ENCODE data around the gene CNOT4. TPM values are rescaled to one million over a fixed set of nuclear protein-coding genes. Genes with fewer than 3 reads are reported as not detected.
"Not testable (repeated sequence)": the region's sequence is repeated elsewhere in the genome, so short reads cannot be mapped to it uniquely, and the experiment has no call there.

CNOT4 gene
- total RNA-seq, 1 experiment from 2014 or later: 26.0 TPM

GRCh38 chr7:135359615-135360014, 150.3 kb downstream of the CNOT4 start:
- H3K4me1 Mint-ChIP-seq (ENCODE audit: low read depth, unreplicated experiment): no peaks in the 10 kb centered on the region
- H3K4me3 Mint-ChIP-seq (ENCODE audit: low read depth, unreplicated experiment): no peak overlapping the region
- no peak for TF ChIP-seq CTCF (IDR thresholded peaks at IDR 0.05; ENCODE audit: unreplicated experiment)
- CTCF ChIA-PET: interaction anchor here (1.0 kb wide), 1 partner anchor 286 kb away, joined by 4 read pairs; no protein-coding TSS in a partner anchor
- no peak for DNase-seq
- H3K9me3 Mint-ChIP-seq (ENCODE audit: low read depth, unreplicated experiment): no peaks in the 10 kb centered on the region
- no TSS peak for BruUV-seq (replicated peaks)
- no peaks in the 10 kb centered on the region for H3K36me3 Mint-ChIP-seq (ENCODE audit: insufficient read depth, unreplicated experiment)
- no peaks in the 10 kb centered on the region for H3K27me3 Mint-ChIP-seq (ENCODE audit: unreplicated experiment)
- H3K27ac Mint-ChIP-seq (ENCODE audit: unreplicated experiment): no peak overlapping the region
- intact Hi-C loops (cut with micrococcal nuclease; ENCODE audit: unreplicated experiment): no loop called here

- Mint-ChIP-seq H3K4me3 (ENCODE audit: low read depth, unreplicated experiment) (no peak overlapping the region), H3K27me3 (ENCODE audit: unreplicated experiment) (no peaks in the 10 kb centered on the region), H3K9me3 (ENCODE audit: low read depth, unreplicated experiment) (no peaks in the 10 kb centered on the region), H3K4me1 (ENCODE audit: low read depth, unreplicated experiment) (no peaks in the 10 kb centered on the region), H3K27ac (ENCODE audit: unreplicated experiment) (no peak overlapping the region), H3K36me3 (ENCODE audit: insufficient read depth, unreplicated experiment) (no peaks in the 10 kb centered on the region)
- DNase-seq: no peak
- no peak for TF ChIP-seq CTCF (IDR thresholded peaks at IDR 0.05; ENCODE audit: unreplicated experiment)
- CTCF ChIA-PET: interaction anchor here (1.2 kb wide), 1 partner anchor 75 kb away, joined by 3 read pairs; no protein-coding TSS in a partner anchor
- BruUV-seq (replicated peaks): no TSS peak
- intact Hi-C loops (cut with micrococcal nuclease; ENCODE audit: unreplicated experiment): no loop called here
These were observed 154.4 kb downstream of the CNOT4 start for GRCh38 chr7:135355377-135356048.

- Mint-ChIP-seq H3K27me3 (ENCODE audit: unreplicated experiment) (no peaks in the 10 kb centered on the region), H3K36me3 (ENCODE audit: insufficient read depth, unreplicated experiment) (no peaks in the 10 kb centered on the region), H3K4me1 (ENCODE audit: low read depth, unreplicated experiment) (no peaks in the 10 kb centered on the region), H3K4me3 (ENCODE audit: low read depth, unreplicated experiment) (no peak overlapping the region), H3K27ac (ENCODE audit: unreplicated experiment) (no peak overlapping the region), H3K9me3 (ENCODE audit: low read depth, unreplicated experiment) (no peaks in the 10 kb centered on the region)
- TF ChIP-seq CTCF (IDR thresholded peaks at IDR 0.05; ENCODE audit: unreplicated experiment): no peak
- intact Hi-C loops (cut with micrococcal nuclease; ENCODE audit: unreplicated experiment): no loop called here
- no TSS peak for BruUV-seq (replicated peaks)
- CTCF ChIA-PET: no interaction called here
- DNase-seq: no peak
These were observed 156.1 kb downstream of the CNOT4 start for GRCh38 chr7:135353832-135354231.

GRCh38 chr7:135352285-135352684, 157.6 kb downstream of the CNOT4 start:
- CTCF ChIA-PET: interaction anchor here (0.5 kb wide), 1 partner anchor 80 kb away, joined by 4 read pairs; no protein-coding TSS in a partner anchor
- BruUV-seq (replicated peaks): no TSS peak
- Mint-ChIP-seq H3K27ac (ENCODE audit: unreplicated experiment) (no peak overlapping the region), H3K4me1 (ENCODE audit: low read depth, unreplicated experiment) (no peaks in the 10 kb centered on the region), H3K36me3 (ENCODE audit: insufficient read depth, unreplicated experiment) (no peaks in the 10 kb centered on the region), H3K27me3 (ENCODE audit: unreplicated experiment) (no peaks in the 10 kb centered on the region), H3K9me3 (ENCODE audit: low read depth, unreplicated experiment) (no peaks in the 10 kb centered on the region), H3K4me3 (ENCODE audit: low read depth, unreplicated experiment) (no peak overlapping the region)
- TF ChIP-seq CTCF (IDR thresholded peaks at IDR 0.05; ENCODE audit: unreplicated experiment): no peak
- no peak for DNase-seq
- intact Hi-C loops (cut with micrococcal nuclease; ENCODE audit: unreplicated experiment): no loop called here

GRCh38 chr7:135351070-135351469, 158.8 kb downstream of the CNOT4 start:
- H3K27ac Mint-ChIP-seq (ENCODE audit: unreplicated experiment); BruUV-seq (replicated peaks); H3K4me1 Mint-ChIP-seq (ENCODE audit: low read depth, unreplicated experiment); H3K36me3 Mint-ChIP-seq (ENCODE audit: insufficient read depth, unreplicated experiment); H3K27me3 Mint-ChIP-seq (ENCODE audit: unreplicated experiment); H3K9me3 Mint-ChIP-seq (ENCODE audit: low read depth, unreplicated experiment); intact Hi-C loops (cut with micrococcal nuclease; ENCODE audit: unreplicated experiment); H3K4me3 Mint-ChIP-seq (ENCODE audit: low read depth, unreplicated experiment); DNase-seq; CTCF ChIA-PET: not testable (repeated sequence)

All from Calu3 (cell line).